ENCODE results near the gene CDS2.

Gene CDS2

DNA sequence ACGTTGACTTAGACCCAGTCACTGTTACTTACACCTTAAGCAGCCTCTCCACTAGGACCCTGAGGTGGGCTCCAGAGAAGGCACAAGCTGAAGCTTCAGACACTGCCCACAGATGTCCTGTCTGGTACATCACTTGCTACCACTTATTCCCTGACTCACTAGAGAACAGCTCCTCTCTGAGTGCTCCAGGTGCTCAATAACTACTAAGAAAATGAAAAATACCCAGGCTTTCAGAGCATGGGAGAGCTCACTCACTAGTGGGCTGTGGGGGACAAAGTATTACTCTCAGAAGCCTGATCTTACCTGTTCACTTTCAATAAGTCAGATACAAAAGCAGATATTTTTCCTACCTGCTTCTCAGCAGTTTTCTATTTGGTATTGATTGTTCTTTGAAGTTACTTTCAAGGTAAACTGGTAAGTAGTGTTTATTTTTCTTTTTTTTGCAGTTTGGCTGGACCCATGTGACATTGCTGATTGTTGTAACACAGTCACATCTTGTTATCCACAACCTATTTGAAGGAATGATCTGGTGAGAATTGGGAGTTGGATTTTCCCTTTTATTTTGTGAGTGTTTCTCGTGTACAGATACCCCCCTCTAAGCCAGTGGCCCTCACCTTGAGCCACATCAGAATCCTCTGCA, 55.9 kb downstream of the CDS2 start:
- no peak for DNase-seq

DNA sequence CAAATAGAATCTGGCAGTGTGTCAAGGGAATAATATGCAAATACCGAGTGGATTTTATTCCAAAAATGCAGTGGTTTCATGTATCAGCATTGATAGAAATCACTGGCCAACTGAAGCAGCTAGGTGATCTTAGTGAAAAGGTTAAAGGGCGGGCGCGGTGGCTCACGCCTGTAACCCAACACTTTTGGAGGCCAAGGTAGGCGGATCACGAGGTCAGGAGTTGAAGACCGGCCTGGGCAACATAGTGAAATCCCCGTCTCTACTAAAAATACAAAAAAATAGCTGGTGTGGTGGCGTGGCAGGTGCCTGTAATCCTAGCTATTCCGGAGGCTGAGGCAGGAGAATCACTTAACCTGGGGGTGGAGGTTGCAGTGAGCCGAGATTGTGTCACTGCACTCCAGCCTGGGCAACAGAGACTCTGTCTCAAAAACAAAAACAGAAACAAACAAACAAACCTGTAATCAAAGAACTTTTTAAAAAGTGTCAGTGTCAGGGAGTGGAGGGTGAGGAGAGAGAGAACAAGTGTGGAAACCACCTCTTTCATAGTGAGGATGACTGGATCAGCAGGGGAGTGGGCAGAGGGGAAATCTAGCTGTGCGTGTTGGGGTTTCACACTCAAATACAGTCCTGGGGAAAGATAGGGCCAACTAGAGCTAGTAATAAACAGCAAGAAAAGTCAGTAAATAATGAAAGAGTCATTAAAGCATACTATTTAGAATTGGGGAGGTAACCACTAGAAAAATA, 57.1 kb downstream of the CDS2 start:
- no peak for DNase-seq

GRCh38 chr20:5184684-5185083, 57.9 kb downstream of the CDS2 start:
- no peak for DNase-seq

DNA sequence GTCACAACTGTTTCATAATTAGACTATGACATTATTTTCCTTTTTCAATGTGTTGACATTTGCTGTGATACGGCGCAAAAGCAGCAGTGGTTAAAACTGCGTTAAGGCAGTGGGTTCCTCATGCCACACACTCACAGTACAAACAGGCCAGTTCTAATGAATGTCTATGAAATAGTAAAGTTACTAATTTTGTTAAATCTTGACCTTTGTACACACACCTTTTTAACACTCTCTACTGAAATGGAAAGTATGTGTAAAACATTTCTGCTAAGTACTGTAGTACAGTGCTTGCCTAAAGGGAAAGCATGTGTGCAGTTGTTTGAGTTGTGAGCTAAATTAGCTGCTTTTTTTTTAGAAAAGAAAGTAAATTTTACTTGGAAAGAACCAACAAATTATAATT, 60.3 kb downstream of the CDS2 start:
- no peak for DNase-seq

DNA sequence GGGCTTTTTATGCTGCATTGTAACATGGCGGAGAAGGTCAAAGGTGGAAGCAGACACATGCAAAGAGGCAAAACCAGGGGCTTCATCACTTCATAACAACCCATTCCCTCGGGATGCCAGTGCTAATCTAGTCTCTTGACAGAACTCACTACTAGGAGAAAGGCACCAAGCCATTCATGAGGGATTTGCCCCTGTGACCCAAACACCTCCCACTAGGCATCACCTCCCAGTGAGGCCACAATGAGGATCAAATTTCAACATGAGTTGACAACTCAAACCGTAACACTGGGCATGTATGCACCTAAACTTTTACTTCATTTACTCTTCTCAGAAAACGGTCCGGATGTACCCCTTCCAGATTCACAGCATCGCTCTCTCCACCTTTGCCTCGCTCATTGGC, 61.9 kb downstream of the CDS2 start:
- no peak for DNase-seq

GRCh38 chr20:5189917-5190316, 63.1 kb downstream of the CDS2 start:
- no peak for DNase-seq

GRCh38 chr20:5190444-5190843, 63.6 kb downstream of the CDS2 start:
- no peak for DNase-seq

GRCh38 chr20:5191829-5192569, 65.2 kb downstream of the CDS2 start:
- peak; percentile 56 for DNase-seq

- no peak for DNase-seq
Measured at GRCh38 chr20:5192570-5193431, 66.0 kb downstream of the CDS2 start.

DNA sequence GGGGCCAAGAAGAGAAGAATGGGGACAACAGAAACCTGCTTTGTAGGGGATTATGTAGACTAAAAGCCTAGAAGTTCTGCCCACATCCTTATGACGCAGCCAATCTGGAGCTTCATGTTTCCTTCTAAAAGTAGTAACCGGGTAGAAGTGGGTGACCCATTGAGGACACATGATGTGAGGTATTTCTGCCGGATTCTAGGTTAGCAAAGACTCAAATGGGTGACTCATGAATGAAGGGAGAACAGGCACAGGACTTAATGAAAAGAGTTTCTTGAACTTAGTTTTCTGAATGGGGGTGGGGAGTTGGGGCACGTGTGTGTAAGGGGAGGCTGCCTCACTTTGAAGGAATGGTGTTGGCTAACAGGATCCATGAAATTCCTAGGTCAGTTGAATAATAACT, 68.8 kb downstream of the CDS2 start:
- DNase-seq: no peak

- DNase-seq: no peak
Measured at GRCh38 chr20:5196149-5196548, 69.3 kb downstream of the CDS2 start.

GRCh38 chr20:5197270-5197827, 70.5 kb downstream of the CDS2 start:
- no peak for DNase-seq

GRCh38 chr20:5197847-5198650, 71.2 kb downstream of the CDS2 start:
- no peak for DNase-seq

DNA sequence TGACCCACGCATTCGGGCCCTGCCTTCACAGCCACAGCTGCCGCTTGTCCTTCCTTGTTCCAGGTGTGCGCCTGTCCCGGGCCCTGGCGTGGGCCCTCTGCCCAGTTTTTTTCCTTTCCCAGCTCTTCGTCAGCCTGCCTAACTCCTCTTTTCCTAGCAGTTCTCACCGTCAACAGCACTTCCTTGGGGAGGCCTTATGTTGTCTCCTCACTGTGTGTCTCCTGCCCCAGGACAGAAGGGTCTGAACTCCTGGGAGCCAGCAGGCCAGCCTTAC, 71.8 kb downstream of the CDS2 start:
- DNase-seq: no peak

GRCh38 chr20:5203380-5203779, 76.6 kb downstream of the CDS2 start:
- DNase-seq: no peak

- DNase-seq: no peak
Measured at GRCh38 chr20:5205348-5206210, 78.8 kb downstream of the CDS2 start.

DNA sequence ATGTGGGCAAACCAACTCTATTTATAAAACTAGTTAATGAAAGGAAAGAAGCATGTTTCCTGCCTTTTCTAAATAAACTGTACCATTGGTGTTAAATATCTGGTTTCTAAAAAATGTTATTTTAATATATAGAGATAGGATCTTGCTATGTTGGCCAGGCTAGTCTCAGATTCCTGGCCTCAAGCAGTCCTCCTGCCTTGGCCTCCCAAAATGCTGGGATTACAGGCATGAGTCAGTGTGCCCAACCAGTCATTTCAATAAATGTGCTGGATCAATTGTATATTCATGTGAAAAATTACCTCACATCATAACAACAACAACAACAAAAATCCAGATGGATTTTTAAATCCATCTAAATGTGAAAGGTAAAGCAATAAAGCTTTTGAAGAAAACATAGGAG, 80.3 kb downstream of the CDS2 start:
- no peak for DNase-seq

GRCh38 chr20:5211803-5212714, 85.3 kb downstream of the CDS2 start:
- no peak for DNase-seq

GRCh38 chr20:5212907-5213487, 86.2 kb downstream of the CDS2 start:
- no peak for DNase-seq

- DNase-seq: no peak
Measured at GRCh38 chr20:5214826-5215225, 88.0 kb downstream of the CDS2 start.

Measured in NCI-H446 treated with DMSO at 0.1 percent for 48 hours (cell line).